NCI-H510A treated with DMSO at 0.1 percent for 48 hours (cell line): ENCODE data around the gene C2CD5.
A peak's percentile ranks its signal among the peaks of the same experiment; 100 is the strongest.
"Not testable (repeated sequence)": the region's sequence is repeated elsewhere in the genome, so short reads cannot be mapped to it uniquely, and the experiment has no call there.

Experiments used
- DNase-seq: peaks from one replicate; lab custom pipeline; 2025; lab: John Stamatoyannopoulos, UW

The C2CD5 gene, protein sequence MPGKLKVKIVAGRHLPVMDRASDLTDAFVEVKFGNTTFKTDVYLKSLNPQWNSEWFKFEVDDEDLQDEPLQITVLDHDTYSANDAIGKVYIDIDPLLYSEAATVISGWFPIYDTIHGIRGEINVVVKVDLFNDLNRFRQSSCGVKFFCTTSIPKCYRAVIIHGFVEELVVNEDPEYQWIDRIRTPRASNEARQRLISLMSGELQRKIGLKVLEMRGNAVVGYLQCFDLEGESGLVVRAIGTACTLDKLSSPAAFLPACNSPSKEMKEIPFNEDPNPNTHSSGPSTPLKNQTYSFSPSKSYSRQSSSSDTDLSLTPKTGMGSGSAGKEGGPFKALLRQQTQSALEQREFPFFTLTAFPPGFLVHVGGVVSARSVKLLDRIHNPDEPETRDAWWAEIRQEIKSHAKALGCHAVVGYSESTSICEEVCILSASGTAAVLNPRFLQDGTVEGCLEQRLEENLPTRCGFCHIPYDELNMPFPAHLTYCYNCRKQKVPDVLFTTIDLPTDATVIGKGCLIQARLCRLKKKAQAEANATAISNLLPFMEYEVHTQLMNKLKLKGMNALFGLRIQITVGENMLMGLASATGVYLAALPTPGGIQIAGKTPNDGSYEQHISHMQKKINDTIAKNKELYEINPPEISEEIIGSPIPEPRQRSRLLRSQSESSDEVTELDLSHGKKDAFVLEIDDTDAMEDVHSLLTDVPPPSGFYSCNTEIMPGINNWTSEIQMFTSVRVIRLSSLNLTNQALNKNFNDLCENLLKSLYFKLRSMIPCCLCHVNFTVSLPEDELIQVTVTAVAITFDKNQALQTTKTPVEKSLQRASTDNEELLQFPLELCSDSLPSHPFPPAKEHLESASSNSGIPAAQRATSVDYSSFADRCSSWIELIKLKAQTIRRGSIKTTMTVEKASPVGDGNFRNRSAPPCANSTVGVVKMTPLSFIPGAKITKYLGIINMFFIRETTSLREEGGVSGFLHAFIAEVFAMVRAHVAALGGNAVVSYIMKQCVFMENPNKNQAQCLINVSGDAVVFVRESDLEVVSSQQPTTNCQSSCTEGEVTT

DNA sequence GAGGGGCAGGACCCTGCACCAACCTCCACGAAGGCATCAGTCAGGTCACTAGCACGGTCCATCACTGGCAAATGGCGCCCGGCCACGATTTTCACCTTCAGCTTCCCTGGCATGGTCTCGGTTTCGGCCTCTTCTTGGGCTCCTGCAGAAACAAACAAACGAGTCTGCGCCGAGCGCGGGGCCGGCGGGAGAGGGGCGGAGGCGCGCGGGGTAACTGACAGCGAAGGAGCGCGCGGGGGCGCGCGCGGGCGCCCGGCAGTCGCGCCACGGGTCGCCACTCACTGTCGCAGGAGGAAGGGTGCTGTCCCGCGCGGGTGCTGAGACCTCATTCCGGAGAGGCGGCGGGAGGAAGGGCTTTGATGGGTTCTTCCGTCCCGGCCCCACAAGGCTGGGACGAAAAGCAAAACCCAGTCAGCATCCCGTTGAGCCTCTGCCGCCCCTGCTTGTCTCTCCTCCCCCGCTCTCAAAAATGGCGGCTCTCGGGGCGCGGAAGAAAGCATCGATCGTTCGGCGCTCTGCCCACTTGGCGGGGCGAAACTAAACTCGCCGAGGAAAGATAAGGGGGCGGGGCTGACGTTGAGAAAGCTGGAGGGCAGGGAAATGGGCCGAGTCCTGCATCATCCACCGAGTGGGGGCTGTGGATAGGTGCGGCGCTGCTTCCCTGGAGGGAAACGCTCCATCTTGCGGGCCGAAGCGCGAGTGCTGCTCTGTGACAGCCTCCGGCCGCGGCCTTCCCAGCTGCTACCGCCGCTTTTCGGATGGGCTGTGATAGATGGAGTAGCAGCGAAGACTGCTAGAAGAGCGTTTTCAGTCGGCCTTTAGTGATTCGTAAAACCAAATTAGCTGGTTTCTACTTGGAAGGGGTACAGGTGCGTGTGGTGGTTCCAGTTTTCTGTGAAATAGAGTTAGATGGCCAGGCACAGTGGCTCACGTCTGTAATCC lies at the start of gene C2CD5:
Gene C2CD5, minus strand, starts transcription at position 505 of the 942 bp plus-strand sequence. Its CDS starts 392 bp downstream, at position 113.
- DNase-seq, result peak; percentile 97

DNA sequence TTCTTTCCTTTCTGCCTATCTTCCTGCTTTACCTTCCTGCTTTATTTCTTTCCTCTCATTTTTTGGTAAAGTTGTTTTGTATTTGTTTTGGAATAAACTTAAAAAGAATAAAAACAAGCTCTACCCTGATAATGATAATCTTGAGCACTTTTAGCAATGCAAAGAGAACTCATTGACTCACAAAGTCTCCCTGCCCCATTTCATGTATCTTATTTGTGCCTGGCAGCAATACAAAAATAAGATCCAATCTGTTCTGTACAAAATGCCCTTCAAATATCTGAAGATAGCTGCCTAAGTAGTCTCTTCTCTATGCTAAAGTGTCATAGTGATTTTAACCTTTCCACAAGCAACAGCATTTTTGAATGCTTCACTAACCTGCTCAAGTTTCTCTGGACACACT lies 49.5 kb upstream of the C2CD5 start:
- DNase-seq, result no peak

DNA sequence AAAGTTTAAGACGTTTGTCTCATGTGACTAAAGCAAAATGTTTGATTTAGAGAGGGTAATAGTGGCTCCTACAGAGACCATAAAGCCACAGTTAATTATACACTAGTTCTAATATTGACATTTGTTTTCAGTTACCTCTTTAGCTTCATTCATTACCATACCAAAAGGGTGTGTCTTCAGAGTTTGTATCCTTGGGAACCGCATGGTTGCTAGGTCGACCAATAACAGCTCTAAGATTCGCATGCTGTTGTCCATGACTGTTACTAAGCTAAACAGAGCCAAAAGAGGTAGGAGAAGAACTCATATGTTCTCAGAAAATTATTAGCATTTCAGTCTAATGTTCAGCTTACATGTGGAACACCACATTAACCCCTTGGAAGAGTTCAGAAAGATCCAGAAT lies 44.5 kb upstream of the C2CD5 start:
- DNase-seq, result peak; percentile 18

DNA sequence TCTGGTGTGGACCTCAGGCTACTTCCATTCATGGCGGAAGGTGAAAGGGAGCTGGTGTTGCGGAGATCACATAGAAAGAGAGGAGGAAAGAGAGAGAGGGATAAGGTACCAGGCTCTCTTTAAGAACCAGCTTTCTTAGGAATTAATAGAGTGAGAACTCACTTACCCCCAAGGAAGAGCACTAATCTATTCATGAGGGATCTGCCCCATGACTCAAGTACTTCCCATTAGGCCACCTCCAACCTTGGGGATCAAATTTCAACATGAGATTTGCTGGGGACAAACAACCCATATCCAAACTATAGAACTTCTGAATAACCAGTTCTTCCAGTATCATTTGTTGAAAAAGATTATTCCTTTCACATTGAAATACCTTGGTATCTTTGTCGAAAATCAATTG lies 34.0 kb upstream of the C2CD5 start:
- DNase-seq, result peak; percentile 19

DNA sequence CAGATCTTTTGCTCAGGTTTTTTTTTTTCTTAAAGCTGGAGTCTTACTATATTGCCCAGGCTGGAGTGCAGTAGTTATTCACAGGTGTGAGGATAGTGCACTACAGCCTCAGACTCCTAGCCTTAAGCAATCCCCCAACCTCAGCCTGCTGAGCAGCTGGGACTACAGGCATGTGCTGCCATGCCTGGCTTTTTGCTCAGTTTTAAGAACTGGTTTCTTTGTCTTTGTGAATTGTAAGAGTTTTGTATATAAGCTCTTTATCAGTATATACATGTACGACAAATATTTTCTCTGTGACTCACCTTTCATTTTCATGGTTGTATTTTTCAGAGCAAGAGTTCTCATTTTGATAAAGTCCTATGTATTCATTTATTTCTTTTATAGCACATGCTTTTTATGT lies 33.3 kb upstream of the C2CD5 start:
- no peak for DNase-seq

DNA sequence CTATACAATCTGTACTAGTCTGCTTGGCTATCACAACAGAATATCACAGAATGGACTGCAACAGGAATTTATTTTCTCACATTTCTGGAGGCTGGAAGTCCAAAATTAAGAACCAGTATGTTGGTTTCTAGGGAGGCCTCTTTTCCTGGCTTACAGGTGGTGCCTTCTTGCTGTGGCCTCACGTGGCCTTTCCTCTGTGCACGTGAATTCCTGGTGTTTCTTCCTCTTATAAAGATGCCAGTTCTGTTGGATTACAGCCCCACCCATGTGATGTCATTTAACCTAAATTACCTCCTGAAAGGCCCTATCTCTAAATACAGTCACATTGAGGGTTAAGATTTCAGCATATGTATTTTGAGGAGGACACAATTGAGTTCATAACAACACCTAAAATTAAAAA lies 32.1 kb upstream of the C2CD5 start:
- no peak for DNase-seq

DNA sequence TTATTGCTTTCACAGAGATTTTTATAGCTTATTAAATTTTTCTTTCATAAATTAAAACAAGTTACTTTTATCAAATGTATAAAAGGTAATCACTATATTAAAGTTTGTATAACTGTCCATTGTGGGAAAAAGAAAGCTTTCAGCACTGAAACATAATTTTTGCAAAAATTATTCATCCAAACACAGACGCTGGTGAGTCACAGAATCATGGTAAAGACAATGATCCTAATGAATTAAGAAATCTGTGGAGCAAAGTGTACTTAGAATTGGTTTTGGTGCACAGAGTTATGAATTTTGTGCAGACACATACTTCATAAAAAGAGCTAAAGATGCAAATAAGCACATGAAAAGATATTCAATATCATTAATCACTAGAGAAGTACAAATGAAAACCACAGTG lies 31.7 kb upstream of the C2CD5 start:
- DNase-seq, result no peak

DNA sequence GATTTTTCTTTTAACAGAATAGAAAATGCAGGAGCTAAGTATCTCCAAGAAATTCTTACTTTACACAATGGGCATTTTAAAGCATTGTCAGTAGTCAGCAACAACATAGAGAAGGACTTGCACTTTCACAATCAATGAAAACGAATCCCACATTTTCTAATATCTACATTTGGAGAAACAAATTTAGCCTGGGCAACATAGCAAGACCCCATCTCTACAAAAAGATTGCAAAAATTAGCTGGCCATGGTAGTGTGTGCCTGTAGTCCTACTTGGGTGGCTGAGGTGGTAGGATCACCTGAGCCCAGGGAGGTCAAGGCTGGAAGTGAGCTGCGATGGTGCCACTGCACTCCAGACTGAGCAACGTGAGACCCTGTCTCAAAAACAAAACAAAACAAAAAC lies 30.6 kb upstream of the C2CD5 start:
- DNase-seq, result no peak

DNA sequence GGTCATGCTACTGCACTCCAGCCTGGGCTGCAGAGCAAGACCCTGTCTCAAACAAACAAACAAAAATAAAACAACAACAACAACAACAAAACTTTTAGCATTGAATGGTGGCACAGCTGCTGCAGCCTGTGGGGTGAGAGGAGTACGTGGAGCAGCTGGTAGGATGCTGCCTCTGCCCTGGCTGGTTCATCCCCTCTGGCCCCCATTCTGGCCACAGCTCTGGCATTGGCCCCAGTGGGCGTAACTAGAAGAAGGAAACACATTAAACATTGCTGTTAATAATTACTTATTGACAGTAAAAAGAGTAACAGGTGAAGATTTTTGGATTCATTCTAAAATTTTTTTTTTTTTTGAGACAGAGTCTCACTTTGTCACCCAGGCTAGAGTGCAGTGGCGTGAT lies 28.8 kb upstream of the C2CD5 start:
- no peak for DNase-seq

DNA sequence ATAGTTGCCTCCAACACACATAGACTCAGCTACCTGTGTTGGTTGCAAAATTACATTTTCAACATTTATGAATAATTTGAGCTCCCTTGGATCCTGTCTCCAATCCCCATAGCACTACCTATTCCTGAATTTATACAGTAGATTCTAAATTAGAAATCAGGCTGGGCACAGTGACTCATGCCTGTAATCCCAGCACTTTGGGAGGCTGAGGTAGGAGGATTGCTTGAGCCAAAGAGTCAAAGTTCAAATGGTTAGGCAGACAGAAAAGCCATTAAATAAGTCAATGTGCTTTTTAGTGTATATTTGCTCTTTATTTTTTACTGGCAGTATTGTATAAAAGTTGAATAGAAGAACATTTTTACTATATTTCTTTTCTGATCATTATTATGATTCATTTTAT lies 24.9 kb upstream of the C2CD5 start:
- DNase-seq, result no peak

DNA sequence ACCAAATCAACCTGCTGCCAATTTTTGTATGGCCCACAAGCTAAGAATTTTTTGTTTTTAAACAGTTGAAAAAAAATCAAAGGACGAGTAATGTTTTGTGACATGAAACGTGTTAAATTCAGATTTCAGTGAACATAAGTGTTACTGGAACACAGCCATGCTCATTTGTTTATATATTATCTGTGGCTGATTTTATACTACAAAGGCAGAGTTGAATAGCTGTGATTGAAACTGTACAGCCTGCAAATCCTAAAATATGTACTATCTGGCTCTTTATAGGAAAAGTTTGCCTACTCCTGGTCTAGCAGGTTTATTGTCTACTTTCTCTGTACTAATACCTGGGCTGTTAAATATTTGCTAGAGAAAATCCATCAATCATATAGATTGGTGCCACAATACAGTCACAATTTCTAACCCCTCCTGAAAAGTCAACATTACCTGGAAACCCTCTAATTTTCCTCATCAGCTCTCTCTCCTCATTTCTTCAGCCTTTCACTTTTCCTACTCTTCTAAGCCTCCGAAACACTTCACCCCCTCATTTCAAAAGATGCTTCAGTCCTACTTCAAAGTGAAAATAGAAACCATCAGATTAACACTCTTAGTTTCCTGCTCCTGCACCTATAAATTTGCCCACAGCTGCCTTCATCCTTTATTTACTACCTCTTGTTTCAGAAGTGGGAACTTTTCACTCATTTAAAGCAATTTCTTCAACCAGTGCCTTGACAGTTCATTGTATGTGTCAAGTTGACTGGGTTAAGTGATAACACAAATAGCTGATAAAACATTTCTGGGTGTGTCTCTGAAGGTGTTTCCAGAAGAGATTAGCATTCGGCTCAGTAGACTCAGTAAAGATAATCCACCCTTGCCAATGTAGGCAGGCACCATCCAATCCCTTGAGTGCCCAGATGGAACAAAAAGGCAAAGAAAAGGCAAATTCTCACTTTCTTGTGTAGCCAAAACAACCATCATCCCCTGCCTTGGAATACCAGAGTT lies 18.0 kb upstream of the C2CD5 start:
- no peak for DNase-seq

DNA sequence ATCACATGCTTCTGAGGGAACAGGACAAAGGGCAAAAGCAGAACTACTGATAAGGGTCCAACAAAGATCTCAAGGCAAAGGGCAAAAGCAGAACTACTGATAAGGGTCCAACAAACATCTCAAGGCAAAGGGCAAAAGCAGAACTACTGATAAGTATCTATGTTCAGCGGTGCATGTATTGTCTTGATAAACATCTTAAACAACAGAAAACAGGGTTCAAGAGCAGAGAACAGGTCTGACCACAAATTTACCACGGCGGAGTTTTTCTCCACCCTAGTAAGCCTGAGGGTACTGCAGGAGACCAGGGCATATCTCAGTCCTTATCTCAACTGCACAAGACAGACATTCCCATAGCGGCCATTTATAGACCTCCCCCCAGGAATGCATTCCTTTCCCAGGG lies 10.4 kb upstream of the C2CD5 start:
- DNase-seq, result not testable (repeated sequence)

DNA sequence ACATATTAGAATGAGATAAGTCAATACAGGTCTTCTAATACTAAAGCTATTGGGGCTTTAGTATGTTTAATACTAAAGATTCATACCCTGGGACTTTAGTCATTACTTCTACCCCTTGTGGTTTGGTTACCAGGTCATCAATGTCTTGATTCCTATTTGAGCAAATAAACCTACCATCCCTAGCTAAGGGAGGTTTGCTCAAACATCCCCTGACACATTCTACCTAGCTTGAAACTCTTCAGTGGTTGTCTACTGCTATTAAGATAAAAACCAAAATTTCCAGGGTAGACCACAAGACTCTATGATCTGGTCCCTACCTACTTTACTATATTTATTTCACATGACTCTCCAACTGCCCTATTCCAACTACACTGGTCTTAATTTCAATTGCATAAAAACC lies 7.3 kb upstream of the C2CD5 start:
- DNase-seq, result no peak

DNA sequence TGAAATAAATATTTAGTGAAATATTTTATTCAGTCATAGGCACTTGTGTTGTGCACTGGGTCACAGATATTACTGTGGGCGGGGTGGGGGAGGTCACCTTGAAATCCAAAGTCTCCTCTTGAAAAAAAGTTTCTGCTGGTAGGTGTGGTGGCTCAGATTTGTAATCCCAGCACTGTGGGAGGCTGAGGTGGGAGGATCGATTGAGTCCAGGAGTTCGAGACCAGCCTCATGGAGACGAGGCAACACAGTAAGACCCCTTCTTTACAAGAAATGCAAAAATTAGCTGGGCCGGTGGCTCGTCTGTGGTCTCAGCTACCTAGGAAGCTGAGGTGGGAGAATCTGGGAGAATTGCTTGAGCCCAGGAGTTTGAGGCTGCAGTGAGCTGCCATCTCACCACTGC lies 913 bp upstream of the C2CD5 start:
- no peak for DNase-seq

DNA sequence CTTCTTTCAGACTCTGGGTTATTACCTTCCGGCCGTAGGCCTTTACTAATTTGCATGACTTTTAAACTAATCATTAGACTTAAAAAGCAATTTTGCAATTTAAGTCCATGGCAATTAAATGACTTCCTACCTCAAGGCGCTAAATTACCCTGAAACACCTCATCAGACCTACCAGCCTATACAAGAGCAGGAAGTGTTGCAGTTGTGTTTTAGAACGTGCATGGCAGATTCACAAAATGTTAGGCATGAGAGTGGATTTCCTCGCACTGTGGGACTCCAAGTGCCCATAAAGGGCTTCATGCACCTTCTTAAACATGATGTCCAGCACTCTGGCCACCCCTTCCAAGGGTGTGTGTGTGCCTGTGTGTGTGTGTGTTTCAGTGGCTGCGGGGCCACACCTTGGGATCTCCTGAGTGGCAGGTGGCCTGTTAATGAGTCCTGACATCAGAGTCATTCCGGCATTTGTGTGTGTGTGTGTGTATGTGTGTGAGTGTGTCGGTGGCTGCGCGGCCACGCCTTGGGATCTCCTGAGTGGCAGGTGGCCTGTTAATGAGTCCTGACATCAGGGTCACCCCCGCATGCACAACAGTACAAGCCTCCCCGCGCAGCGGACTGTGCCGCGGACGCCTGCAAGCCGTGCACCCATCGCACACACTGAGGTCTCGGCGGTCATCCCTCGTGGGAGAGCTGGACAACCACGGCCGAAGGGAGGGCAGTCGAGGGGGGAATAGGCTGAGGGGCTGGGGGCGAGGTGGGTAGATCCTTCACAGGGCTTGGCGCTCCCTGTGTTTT lies 900 bp downstream of the C2CD5 start:
- DNase-seq, result peak; percentile 13

DNA sequence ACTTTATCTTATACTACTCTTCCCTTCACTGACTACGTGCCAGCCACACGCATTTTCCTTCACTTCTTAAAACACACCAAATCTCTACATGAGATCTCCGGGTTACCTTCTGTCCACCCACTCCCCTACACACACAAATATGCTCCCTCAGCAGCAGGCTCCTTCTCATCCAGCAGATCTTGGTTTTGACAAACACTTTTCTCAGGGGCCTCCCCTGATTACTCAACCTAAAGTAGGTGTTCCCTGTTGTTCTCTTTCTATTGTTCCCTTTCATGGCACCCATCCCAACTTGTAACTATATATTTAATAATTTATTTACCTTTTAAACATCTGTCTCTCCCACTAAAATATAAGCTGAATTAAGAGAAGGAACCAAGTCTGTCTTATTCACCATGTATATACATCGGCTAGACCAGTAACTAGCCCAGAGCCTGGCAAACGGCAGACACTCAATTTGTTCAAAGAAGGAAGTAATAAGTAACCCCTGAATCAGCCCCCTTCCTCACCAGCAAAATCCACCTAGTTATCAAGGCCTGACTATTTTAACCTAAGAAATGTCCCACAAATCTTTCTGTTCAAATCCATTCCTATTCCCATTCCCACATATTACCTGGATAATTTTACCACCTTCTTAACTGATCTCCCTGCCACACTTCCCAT lies 2.7 kb downstream of the C2CD5 start:
- DNase-seq, result no peak

DNA sequence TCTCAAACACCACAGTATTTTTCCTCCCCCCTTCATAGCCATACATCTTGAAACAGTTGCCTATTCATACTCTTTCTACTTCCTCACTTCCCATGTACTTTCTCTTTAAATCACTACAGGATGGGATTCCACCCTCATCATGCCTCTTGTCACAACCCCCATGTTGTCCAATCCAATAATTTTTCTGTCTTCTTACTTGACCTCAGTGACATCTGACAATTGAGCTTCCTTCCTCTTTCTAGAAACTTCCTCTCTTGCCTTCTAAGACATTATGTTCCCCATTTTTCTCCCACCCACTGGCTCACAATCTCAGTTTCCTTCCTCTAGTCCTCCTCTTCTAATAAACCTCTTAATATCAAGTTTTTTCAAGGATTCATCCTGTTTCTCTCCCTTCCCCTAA lies 5.3 kb downstream of the C2CD5 start:
- no peak for DNase-seq

DNA sequence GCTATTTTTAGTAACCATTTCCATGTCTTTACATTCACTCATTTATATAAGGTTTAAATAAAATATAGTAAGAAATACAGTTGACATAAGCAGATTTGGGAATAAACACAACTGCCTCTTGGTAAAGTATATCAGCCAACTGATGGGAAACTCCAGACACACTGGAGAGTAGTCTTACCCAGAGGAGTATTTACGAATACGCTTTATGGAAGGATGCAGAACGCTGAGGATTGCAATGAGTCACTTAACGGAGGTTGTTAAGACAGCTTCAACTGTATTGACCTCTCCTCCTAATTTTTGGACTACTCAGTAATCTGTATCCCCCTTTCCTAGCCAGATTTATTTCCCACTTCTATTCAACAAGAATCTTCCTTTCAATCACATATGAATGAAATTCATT lies 6.0 kb downstream of the C2CD5 start:
- no peak for DNase-seq

DNA sequence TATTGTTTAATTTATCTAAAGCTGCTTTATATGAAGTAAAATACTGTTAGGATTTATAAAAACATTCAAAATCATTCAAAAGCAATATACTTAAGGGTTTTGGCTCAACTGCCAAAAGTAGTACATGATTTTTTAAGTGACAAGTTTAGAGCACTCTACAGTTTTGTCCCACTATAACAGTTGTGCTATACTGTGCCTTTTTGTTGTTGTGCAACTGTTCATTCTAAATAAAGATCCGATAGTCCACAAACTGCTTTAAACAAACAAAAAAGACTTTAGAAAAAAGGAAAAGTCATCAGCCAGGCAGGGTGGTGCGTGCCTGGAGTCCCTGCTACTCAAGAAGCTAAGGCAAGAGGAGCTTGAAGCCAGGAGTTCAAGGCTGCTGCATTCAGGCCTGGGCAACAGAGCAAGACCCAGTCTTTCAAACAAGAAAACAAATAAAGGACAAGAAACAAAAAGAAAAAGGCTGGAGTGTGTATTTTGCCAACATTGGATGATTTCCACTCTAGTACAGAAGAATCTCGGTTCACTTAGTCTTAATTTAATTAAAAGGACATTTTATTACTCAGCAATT lies 7.3 kb downstream of the C2CD5 start:
- DNase-seq, result no peak
